Adrenal gland (tissue), 12 donors: ENCODE data around the gene SPINT2. TPM values are rescaled to one million over a fixed set of nuclear protein-coding genes. Genes with fewer than 3 reads are reported as not detected.

ENCODE experiments used
- DNase-seq, 7 donors: peaks; one replicate each; pipeline ENCODE4 v3.0.0-alpha.2; 2019 to 2020
- H3K27ac ChIP-seq, 5 donors: fragments of 200-600 bp; sonication (generic) in 4 of 5; 1 replicate in 3 of 5; 2 replicates in 2 of 5; pipeline versions ENCODE4 v1.5.1 to v1.8.0; 2016 to 2020; ENCODE audit warnings: mild to moderate bottlenecking in 1 of 5
- H3K27me3 ChIP-seq: fragments of 200-600 bp; 2 replicates; pipeline ENCODE4 v1.8.0; 2021
- H3K36me3 ChIP-seq, 2 donors: fragments of 200-600 bp; replicated peaks in 1 of 2; 1 replicate in 1 of 2; 2 replicates in 1 of 2; pipeline versions ENCODE4 v1.5.1 to v1.8.0; 2018 to 2022
- H3K4me1 ChIP-seq, 2 donors: fragments of 200-600 bp; replicated peaks in 1 of 2; 1 replicate in 1 of 2; 2 replicates in 1 of 2; pipeline versions ENCODE4 v1.5.1 to v1.8.0; 2018 to 2021
- H3K4me3 ChIP-seq, 4 donors: fragments of 200-600 bp; sonication (generic) in 3 of 4; one replicate each; pipeline ENCODE4 v1.5.1; 2016 to 2018
- H3K9me3 ChIP-seq, 3 donors: fragments of 200-600 bp; sonication (generic) in 1 of 3; replicated peaks in 1 of 3; 1 replicate in 2 of 3; 2 replicates in 1 of 3; pipeline versions ENCODE4 v1.5.1 to v1.8.0; 2016 to 2021
- CTCF ChIP-seq, 6 experiments: fragments of 450-650 bp in 4 of 6; fragments of 200-600 bp in 2 of 6; sonication (generic) in 1 of 6; IDR thresholded peaks; 1 replicate in 5 of 6; 2 replicates in 1 of 6; pipeline versions ENCODE4 v1.5.1 to v1.8.0; 2016 to 2021; ENCODE audit warnings: antibody characterized with exemption in 6 of 6, mild to moderate bottlenecking in 2 of 6, moderate library complexity in 1 of 6
- POLR2A ChIP-seq, 2 donors: fragments of 450-650 bp; IDR thresholded peaks; one replicate each; pipeline ENCODE4 v1.6.1; 2017; ENCODE audit warnings: antibody characterized with exemption in 2 of 2, mild to moderate bottlenecking in 2 of 2, moderate library complexity in 1 of 2
- WGBS, 4 donors: extraction: QIAGEN DNeasy Blood & Tissue Kit in 2 of 4; methylation state at CpG; one replicate each; pipeline versions ENCODE4 v1.1.5 to v1.1.7; 2013 to 2017; 5-methylcytosine and 5-hydroxymethylcytosine counted together
- intact Hi-C, 2 donors: fragments of 100-400 bp; cut with DNase I; formaldehyde crosslinking; loops; one replicate each; pipeline versions ENCODE4 v1.14.1 to v1.15.0; 2022 to 2023
- polyA plus RNA-seq, 3 donors: library from polyadenylated mRNA; stranded (reverse); fragments of 200-250 nt in 2 of 3; fragments of 350-450 nt in 1 of 3; fragmentation: Illumina TruSeq in 1 of 3; extraction: RNeasy Lipid Tissue Mini Kit (QIAGEN cat#74804) in 1 of 3; gene quantifications; one replicate each; pipeline ENCODE4 v1.2.3, GENCODE V29; 2013 to 2014
- total RNA-seq, 9 donors: library from RNA; depleted of rRNA in 4 of 9; stranded (reverse); fragments of >200 nt in 4 of 9; fragments of 120-200 nt in 1 of 9; fragmentation: NEBNext Ultra II Directional in 1 of 9; extraction: Animal tissue kit (Norgen Biotek cat#: 25700) in 1 of 9; gene quantifications; one replicate each; pipeline versions ENCODE4 v1.1.0 to v1.2.4, GENCODE V29; 2013 to 2023
- donor health status: healthy with polysubstance abuse.
- donor health status: Bipolar disorder and iron deficiency.
- donor health status: DM: yes; HTN: yes; CAD: no.
- donor health status: DM: no; HTN: no; CAD: no.
- donor health status: DM: no; HTN: no; CAD: no.
- donor health status: DM: yes; HTN: yes; CAD: no.

The SPINT2 gene
- total and polyA plus RNA-seq, 12 donors: 33.4 to 233 (median 68.8) TPM

GRCh38 chr19:38329651-38330050, 65.3 kb downstream of the SPINT2 start:
- H3K4me1 ChIP-seq: no peaks in the 10 kb centered on the region
- 93 to 97% (median 95%) methylated on average over 7 of the region's 7 CpGs for WGBS, 4 donors
- intact Hi-C loops: loop anchor here (5.0 to 10.0 kb wide), 2 partner anchors 77 to 425 kb away; partner anchors contain the start of genes SIPA1L3 (in 1 of the 2) and WDR87 (in 1 of the 2)
- TF ChIP-seq CTCF (IDR thresholded peaks at IDR 0.05): no peak
- no peak for TF ChIP-seq POLR2A (IDR thresholded peaks at IDR 0.05)
- no peaks in the 10 kb centered on the region for H3K9me3 ChIP-seq
- H3K4me3 ChIP-seq: no peak overlapping the region
- peaks cover 0 to 25% of the 10 kb centered on the region in 2 donors for H3K36me3 ChIP-seq
- no peak overlapping the region for H3K27ac ChIP-seq
- H3K27me3 ChIP-seq: no peaks in the 10 kb centered on the region
- DNase-seq: no peak

- Histone ChIP-seq H3K27ac (no peak overlapping the region), H3K9me3 (no peaks in the 10 kb centered on the region), H3K4me1 (no peaks in the 10 kb centered on the region), H3K27me3 (no peaks in the 10 kb centered on the region), H3K36me3 (peaks cover 0 to 18% of the 10 kb centered on the region in 2 donors), H3K4me3 (no peak overlapping the region)
- no peak for TF ChIP-seq CTCF (IDR thresholded peaks at IDR 0.05)
- TF ChIP-seq POLR2A (IDR thresholded peaks at IDR 0.05): no peak
- intact Hi-C loops: no loop called here
- DNase-seq: no peak
- 72 to 82% (median 76%) methylated on average over 1 of the region's 1 CpG for WGBS, 4 donors
These were observed 67.4 kb downstream of the SPINT2 start for GRCh38 chr19:38331728-38332127.

- Histone ChIP-seq H3K4me3 (no peak overlapping the region), H3K36me3 (peaks cover 0 to 3% of the 10 kb centered on the region in 2 donors), H3K27me3 (no peaks in the 10 kb centered on the region), H3K9me3 (no peaks in the 10 kb centered on the region), H3K4me1 (peaks cover 0 to 5% of the 10 kb centered on the region in 2 donors), H3K27ac (no peak overlapping the region)
- 80 to 86% (median 82%) methylated on average over 9 of the region's 9 CpGs for WGBS, 4 donors
- TF ChIP-seq CTCF (IDR thresholded peaks at IDR 0.05) (no peak), POLR2A (IDR thresholded peaks at IDR 0.05) (no peak)
- intact Hi-C loops: no loop called here
- DNase-seq: no peak
These were observed 68.9 kb downstream of the SPINT2 start for GRCh38 chr19:38333245-38333644.

- H3K9me3 ChIP-seq: no peaks in the 10 kb centered on the region
- intact Hi-C loops: loop anchor here in 1 of 2 donors (2.0 to 5.0 kb wide), 2 partner anchors 36 to 103 kb away; partner anchors contain the start of gene PSMD8
- H3K4me3 ChIP-seq: peak overlapping the region; percentile 32 to 89 (median 62)
- peak overlapping the region; percentile 81 to 97 (median 94) for H3K27ac ChIP-seq
- no peaks in the 10 kb centered on the region for H3K36me3 ChIP-seq
- no peaks in the 10 kb centered on the region for H3K27me3 ChIP-seq
- WGBS, 4 donors: 0 to 1% (median 0%) methylated on average over 44 to 52 of the region's 52 CpGs
- H3K4me1 ChIP-seq: peaks cover 0 to 5% of the 10 kb centered on the region in 2 donors
- TF ChIP-seq POLR2A (IDR thresholded peaks at IDR 0.05): peak in 1 of 2 donors; percentile 67
- TF ChIP-seq CTCF (IDR thresholded peaks at IDR 0.05): no peak
- DNase-seq: peak; percentile 94 to 99 (median 98)
These were observed 71.7 kb downstream of the SPINT2 start for GRCh38 chr19:38335949-38336637.
